ENCODE measurements around the gene RFT1. TPM values are rescaled to one million over a fixed set of nuclear protein-coding genes. Genes with fewer than 3 reads are reported as not detected.

Gene RFT1
- total and polyA plus RNA-seq, 2 of the 13 experiments (the other 11 are each of a cell fraction or from before 2014, with no cell fraction given) = 23.2 to 37.0 TPM

GRCh38 chr3:53130179-53131061 lies at the start of gene RFT1 (continued):
- TF ChIP-seq ZNF318 (CRISPR knock-in tag; IDR thresholded peaks at IDR 0.05) (no peak), ZFP41 (CRISPR knock-in tag; IDR thresholded peaks at IDR 0.05; ENCODE audit: borderline replicate concordance) (no peak), ZNF234 (CRISPR knock-in tag; conservative IDR thresholded peaks at IDR 0.05) (no peak), MNT (IDR thresholded peaks at IDR 0.05) (peak; percentile 67), ZNF83 (CRISPR knock-in tag; IDR thresholded peaks at IDR 0.05; ENCODE audit: borderline replicate concordance) (no peak; the same call in 1 of the 2 replicates), SRSF9 (IDR thresholded peaks at IDR 0.05; ENCODE audit: borderline replicate concordance, insufficient read depth, low read depth, low read length, poor library complexity, severe bottlenecking) (no peak), MEIS1 (CRISPR knock-in tag; IDR thresholded peaks at IDR 0.05; ENCODE audit: borderline replicate concordance) (peak; percentile 90), SIX4 (CRISPR knock-in tag; IDR thresholded peaks at IDR 0.05) (peak; percentile 14; the same call in 1 of the 2 replicates), ARHGAP35 (CRISPR knock-in tag; IDR thresholded peaks at IDR 0.05; ENCODE audit: borderline replicate concordance) (peak; percentile 32; the same call in 1 of the 2 replicates), PHF8 (CRISPR knock-in tag; IDR thresholded peaks at IDR 0.05) (peak; percentile 93), SOX5 (CRISPR knock-in tag; IDR thresholded peaks at IDR 0.05; ENCODE audit: borderline replicate concordance) (peak; percentile 53; the same call in 1 of the 2 replicates), CREBL2 (CRISPR knock-in tag; IDR thresholded peaks at IDR 0.05; ENCODE audit: borderline replicate concordance) (peak; percentile 41; the same call in 1 of the 2 replicates), HDAC1 (CRISPR knock-in tag; IDR thresholded peaks at IDR 0.05) (peak; percentile 94), TBX2 (CRISPR knock-in tag; IDR thresholded peaks at IDR 0.05; ENCODE audit: borderline replicate concordance) (peak; percentile 76; the same call in 1 of the 2 replicates), HDAC2 (CRISPR knock-in tag; IDR thresholded peaks at IDR 0.05) (peak; percentile 74), ATF1 (CRISPR knock-in tag; IDR thresholded peaks at IDR 0.05) (peak; percentile 98), ZNF512 (CRISPR knock-in tag; IDR thresholded peaks at IDR 0.05) (no peak)
